WERI-Rb-1 (cell line): Measurements from ENCODE around the gene GID8.

ENCODE experiments used
- DNase-seq: peaks from one replicate; pipeline ENCODE4 v3.0.0-alpha.2; 2020
- H3K27ac ChIP-seq: fragments of 250-450 bp; sonication (Bioruptor Pico); 2 replicates; pipeline ENCODE4 v1.5.1; 2020; ENCODE audit warnings: mild to moderate bottlenecking, moderate library complexity
- H3K27me3 ChIP-seq: fragments of 250-450 bp; sonication (Bioruptor Pico); 2 replicates; pipeline ENCODE4 v1.5.1; 2021; ENCODE audit warnings: mild to moderate bottlenecking, low read depth, moderate library complexity; ENCODE audit not compliant: insufficient read depth, severe bottlenecking
- H3K36me3 ChIP-seq: fragments of 250-450 bp; sonication (Bioruptor Pico); 2 replicates; pipeline ENCODE4 v1.5.1; 2020; ENCODE audit warnings: mild to moderate bottlenecking, moderate library complexity
- H3K4me3 ChIP-seq: 2 replicates; pipeline ENCODE4 v1.5.1; 2011; ENCODE audit warnings: low read depth, mild to moderate bottlenecking, control low read depth, low read length
- H3K9me3 ChIP-seq: fragments of 250-450 bp; sonication (Bioruptor Pico); 2 replicates; pipeline ENCODE4 v1.5.1; 2021; ENCODE audit warnings: mild to moderate bottlenecking, moderate library complexity; ENCODE audit not compliant: severe bottlenecking
- CTCF ChIP-seq: IDR thresholded peaks from 2 replicates; pipeline ENCODE4 v1.5.1; 2011; ENCODE audit warnings: low read depth, mild to moderate bottlenecking, control low read depth, inconsistent platforms, low read length

The GID8 gene

GRCh38 chr20:62972845-62973745, 35.1 kb downstream of the GID8 start:
- no peaks in the 10 kb centered on the region for H3K36me3 ChIP-seq
- TF ChIP-seq CTCF: no peak
- no peaks in the 10 kb centered on the region for H3K9me3 ChIP-seq
- H3K4me3 ChIP-seq: no peak overlapping the region
- H3K27me3 ChIP-seq: no peaks in the 10 kb centered on the region
- peak overlapping the region; percentile 35 for H3K27ac ChIP-seq
- no peak for DNase-seq

GRCh38 chr20:62975251-62975760, 37.4 kb downstream of the GID8 start:
- no peak overlapping the region for H3K4me3 ChIP-seq
- no peaks in the 10 kb centered on the region for H3K27me3 ChIP-seq
- H3K36me3 ChIP-seq: no peaks in the 10 kb centered on the region
- no peak for TF ChIP-seq CTCF
- no peak for DNase-seq
- no peaks in the 10 kb centered on the region for H3K9me3 ChIP-seq
- peak overlapping the region; percentile 29 for H3K27ac ChIP-seq

- no peak for DNase-seq
- no peaks in the 10 kb centered on the region for H3K27me3 ChIP-seq
- no peaks in the 10 kb centered on the region for H3K9me3 ChIP-seq
- 0 out of 2 replicates have a peak overlapping the region, but pooled peaks have one; percentile 29 for H3K27ac ChIP-seq
- H3K4me3 ChIP-seq: no peak overlapping the region
- TF ChIP-seq CTCF: no peak
- no peaks in the 10 kb centered on the region for H3K36me3 ChIP-seq
Measured at GRCh38 chr20:62975812-62976508, 38.0 kb downstream of the GID8 start.

- Histone ChIP-seq H3K36me3 (no peaks in the 10 kb centered on the region), H3K27ac (no peak overlapping the region), H3K9me3 (no peaks in the 10 kb centered on the region), H3K4me3 (no peak overlapping the region), H3K27me3 (no peaks in the 10 kb centered on the region)
- DNase-seq: no peak
- no peak for TF ChIP-seq CTCF
Measured at GRCh38 chr20:62976886-62977285, 38.9 kb downstream of the GID8 start.

- Histone ChIP-seq H3K27ac (no peak overlapping the region), H3K27me3 (no peaks in the 10 kb centered on the region), H3K4me3 (no peak overlapping the region), H3K9me3 (no peaks in the 10 kb centered on the region), H3K36me3 (no peaks in the 10 kb centered on the region)
- no peak for DNase-seq
- no peak for TF ChIP-seq CTCF
Measured at GRCh38 chr20:62977613-62978560, 39.9 kb downstream of the GID8 start.
